GM19455 (cell line): Measurements from ENCODE around the gene TANGO2.

Experiments used
- ATAC-seq: cut with Tn5 transposase; IDR thresholded peaks from one replicate; pipeline ENCODE4 v1.9.1; 2021; ENCODE audit not compliant: unreplicated experiment

TANGO2 gene, protein sequence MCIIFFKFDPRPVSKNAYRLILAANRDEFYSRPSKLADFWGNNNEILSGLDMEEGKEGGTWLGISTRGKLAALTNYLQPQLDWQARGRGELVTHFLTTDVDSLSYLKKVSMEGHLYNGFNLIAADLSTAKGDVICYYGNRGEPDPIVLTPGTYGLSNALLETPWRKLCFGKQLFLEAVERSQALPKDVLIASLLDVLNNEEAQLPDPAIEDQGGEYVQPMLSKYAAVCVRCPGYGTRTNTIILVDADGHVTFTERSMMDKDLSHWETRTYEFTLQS

DNA sequence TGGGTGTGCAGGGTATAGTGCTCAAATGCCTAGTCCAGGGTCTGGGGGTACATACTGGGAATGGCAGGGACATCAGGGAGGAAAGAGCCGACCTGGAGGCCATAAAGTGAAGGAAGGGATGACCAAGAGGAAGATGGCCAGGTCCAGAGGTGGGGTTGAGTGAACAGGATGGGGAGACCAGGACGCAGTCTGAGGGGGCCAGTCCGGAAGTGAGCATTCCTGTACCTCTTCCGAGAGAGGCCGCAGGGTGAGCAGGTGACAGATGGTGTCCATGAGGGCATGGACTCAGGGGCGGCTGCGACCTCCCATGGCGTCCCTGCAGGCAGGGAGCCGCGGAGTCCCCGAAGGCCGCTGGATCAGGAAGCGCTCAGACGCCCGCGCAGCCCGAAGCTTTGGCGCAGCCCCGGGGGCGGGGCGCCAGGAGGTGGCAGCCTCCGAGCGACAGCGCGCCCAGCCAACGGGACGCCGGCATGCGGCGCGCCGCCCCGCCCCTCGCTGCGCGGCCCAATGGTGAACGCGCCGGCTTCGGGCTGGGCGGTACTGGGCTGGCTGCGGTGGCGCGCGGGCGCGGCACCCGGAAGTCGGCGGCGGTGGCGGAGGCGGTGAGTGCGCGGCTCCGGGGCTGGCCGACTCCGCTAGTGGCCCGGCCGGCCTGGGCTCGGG is at the start of gene TANGO2:
TANGO2 (plus strand) TSS at position 578 of the 663 bp plus-strand sequence. CDS start 15,689 bp downstream, outside the sequence.
- ATAC-seq, result peak; percentile 74

DNA sequence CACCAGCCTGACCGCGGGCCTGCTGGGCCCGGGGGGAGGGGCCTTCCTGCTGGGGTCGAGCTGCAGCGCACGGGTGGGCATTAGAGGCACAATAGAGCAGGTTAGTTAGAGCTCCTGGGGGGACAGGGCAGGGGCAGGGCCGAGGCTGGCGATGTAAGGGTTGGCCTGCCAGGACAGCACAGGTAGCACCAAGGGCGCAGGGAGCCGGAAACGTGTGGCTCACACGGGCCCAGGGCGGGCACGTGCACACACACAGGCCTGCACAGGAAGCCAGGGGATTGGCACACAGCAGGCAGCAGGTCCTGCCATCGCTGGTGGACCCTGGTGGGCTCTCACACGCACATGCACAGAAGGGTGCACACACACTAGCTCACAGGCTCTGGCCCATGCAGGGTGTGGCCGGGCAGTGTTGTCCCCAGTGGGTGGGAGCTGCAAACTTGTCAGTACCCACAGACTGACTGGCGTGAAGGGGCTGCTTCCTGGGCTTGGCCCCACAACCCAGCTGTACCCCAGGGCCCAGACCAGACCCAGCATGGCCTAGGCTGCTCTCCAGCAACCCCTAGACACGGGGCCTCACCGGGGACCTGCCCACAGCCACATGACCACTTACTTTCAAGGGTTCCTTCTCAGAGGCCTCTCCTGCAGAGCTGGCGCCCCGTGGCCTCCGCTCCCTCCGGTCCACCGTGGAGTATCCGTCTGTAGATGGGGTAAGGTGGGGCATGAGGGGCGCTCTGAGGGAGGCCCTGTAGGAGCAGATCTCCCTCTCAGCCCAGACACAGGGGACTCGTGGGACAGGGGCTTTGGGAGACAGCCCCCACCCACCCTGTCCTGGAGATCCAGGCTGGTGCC is 49.4 kb upstream of the TANGO2 start:
- no peak for ATAC-seq

DNA sequence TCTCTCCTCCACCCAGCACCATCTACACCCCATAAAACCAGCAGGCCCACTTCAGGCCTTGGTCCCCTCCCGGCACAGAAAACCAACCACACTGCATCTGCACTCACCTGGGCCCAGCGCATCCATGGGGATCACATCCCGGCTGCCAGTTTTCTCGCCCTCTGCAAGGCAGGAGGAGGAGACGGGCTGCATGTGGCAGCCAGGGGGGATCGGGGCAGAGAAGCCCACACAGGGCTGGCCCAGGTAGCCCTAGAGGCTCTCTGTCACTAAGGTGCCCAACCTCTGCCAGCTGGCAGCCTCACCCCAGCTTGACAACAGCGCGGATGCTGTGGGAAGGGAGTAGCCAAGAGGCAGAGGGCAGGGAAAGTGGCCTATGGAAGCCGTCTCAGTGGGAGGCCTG is 48.7 kb upstream of the TANGO2 start:
- ATAC-seq, result no peak

DNA sequence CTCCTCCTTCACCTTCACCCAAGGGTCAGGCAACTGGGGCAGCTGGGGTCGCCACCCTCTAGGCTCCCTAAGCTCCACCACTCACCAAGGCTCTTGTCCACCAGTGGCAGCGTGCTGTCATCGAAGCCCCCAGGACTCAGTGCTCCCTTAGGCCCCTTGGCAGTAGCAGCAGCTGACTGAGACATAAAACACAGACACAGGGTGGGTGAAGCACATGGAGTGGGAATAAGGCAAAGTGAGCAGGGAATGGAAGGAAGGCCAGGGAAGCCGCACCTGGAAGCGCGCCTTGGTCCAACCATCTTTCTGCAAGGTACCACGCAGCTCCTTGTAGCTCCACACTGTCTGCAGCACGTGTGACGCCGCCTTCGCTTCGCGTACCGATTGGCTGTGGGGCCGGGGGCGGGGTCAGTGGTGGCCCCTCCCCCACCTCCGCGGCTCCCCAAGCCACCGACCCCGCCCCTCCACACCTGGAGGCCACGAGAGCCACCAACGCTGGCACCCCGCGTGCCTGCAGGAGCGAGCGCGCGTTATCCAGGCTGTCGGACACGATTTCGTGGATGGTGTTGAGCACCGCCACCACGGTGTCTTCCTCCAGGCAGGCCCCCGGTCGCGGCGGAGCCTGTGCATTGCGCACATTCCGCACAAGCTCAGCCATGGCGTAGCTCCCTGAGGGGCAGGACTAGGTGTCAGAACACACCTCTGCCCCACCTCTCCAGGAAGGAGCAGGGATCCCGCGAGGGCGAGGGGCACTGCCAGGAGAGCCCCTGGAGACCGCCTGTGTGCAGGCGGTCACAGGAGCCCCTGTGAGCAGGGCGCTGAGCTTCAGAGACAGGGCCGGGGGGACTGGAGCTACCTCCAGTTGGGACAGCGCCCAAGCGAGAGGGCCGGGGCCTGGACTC is 48.0 kb upstream of the TANGO2 start:
- no peak for ATAC-seq

DNA sequence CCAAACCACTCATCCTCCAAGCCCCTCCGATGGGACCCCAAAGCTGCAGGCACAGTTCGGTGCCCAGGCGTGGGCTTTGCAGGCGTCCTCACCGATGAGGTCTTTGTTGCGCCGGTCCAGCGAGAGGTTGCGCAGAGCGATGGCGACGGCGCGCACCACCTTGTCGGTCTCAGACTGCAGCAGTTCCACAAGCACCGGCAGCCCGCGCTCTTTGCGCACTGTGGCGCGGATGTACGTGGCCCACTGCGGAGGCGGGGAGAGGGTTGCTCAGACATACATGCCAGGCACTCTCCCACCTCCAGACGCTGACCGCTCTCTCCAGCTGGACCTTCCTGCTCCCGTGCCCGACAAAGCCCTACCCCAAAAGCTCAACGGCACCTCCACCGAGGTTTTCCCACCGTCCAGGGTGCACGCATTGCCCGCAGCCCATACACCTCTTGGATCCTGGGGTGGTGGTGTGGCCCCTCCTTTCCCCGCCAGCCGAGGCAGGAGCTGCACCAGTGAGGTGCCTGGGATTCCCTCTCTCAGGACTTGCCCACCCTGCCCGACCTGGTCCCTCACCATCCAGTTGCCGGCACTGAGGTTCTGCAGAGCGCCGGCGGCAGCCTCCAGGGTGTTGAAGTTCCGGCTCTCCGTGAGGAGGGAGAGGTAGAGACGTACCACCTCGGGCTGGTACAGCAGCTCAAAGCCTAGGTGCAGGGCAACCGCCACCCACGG is 47.2 kb upstream of the TANGO2 start:
- no peak for ATAC-seq

DNA sequence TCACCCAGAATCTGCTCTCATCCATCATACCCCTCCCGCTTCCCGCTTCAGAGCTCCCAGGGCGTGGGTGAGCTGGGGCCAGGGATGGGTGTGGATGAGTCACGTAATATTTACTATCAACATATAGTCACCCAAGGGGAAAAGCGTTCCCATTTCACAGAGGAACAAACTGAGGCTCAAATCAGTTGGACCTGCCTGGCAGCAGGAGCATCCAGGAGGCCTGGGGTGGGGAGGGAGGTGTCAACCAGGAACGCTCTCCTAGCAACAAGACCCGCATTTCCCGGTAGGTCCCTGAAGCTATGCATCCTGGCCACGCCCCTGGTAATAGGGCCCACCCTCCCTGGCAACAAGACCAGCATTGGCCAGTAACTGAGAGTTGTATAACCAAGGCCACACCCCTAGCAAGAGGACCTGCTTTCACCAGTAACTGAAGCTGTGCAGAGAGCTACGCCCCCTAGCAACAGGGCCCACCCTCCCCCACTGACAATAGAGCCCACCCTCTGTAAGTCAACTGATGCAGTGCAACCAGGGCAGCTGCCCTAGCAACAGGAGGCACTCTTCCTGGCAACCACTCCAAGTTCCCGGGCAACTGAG is 46.5 kb upstream of the TANGO2 start:
- no peak for ATAC-seq

DNA sequence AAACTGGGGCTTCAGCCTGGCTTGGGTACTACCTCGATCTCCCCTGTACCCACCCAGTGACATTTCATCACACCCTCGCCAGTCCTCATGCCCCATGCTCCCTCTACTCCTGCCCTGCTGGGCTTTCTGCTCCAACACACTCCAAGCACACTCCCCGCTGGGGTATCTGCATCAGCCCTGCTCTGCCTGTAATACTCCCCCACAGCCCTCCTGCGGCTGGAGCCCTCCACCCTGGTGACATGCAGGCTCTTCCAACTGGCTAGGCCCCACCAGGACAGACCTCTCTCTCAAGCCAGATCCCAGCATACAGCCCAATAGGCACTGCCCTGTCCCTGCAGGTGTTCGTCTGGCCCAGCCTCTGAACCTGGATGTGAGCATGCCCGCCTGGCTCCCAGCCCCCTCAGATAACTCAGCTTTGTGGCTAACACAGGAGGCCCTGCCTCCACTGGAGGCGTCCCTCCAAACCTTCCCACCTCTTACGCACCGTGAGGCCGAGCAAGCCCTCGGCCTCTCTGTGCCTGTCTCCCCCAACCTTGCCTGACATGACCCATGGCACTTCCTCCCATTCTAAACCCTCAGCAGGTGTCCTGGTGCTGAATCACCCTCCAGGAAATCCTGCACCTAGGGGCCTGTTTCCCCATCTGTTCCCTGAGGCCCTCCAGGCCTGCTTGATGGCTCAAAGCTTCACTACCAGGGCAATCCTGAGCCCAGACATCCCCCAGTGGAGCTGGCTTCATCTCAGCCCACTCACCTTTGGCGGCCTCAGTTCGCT is 45.8 kb upstream of the TANGO2 start:
- ATAC-seq, result no peak

DNA sequence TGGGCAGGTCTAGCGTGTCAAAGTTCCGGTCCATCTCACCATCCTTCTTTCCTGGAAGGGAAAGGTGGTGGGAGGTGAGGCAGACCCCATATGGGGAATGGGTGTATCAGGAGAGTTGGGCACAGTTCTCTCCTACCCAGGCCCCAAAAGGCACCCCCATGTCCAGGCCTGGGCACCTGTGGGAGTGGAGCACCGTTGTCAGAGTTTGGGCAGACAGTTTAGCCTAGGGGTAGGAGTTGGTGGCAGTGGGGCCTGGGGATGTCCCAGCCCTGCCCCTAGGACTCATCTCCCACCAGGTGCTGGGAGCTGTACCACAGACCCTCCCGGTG is 45.2 kb upstream of the TANGO2 start:
- no peak for ATAC-seq

DNA sequence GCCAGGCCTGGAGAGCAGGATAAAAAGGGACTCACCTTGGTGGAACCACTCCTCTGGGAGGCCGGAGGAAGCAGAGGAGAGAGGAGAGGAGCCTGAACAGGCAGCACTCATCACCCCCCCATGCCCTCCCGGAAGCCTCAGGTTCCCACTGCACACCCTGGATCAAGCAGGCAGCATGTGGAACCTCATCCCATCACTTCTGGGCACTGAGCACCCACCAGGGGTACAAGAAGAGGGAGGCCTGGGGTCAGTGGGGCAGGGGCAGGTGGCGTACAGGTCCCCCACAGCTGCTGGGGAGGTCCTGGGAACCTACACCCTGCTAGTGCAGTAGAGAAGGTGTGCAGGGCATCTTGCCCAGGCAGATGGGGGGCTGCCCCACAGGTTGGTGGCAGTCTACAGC is 44.2 kb upstream of the TANGO2 start:
- ATAC-seq, result no peak

DNA sequence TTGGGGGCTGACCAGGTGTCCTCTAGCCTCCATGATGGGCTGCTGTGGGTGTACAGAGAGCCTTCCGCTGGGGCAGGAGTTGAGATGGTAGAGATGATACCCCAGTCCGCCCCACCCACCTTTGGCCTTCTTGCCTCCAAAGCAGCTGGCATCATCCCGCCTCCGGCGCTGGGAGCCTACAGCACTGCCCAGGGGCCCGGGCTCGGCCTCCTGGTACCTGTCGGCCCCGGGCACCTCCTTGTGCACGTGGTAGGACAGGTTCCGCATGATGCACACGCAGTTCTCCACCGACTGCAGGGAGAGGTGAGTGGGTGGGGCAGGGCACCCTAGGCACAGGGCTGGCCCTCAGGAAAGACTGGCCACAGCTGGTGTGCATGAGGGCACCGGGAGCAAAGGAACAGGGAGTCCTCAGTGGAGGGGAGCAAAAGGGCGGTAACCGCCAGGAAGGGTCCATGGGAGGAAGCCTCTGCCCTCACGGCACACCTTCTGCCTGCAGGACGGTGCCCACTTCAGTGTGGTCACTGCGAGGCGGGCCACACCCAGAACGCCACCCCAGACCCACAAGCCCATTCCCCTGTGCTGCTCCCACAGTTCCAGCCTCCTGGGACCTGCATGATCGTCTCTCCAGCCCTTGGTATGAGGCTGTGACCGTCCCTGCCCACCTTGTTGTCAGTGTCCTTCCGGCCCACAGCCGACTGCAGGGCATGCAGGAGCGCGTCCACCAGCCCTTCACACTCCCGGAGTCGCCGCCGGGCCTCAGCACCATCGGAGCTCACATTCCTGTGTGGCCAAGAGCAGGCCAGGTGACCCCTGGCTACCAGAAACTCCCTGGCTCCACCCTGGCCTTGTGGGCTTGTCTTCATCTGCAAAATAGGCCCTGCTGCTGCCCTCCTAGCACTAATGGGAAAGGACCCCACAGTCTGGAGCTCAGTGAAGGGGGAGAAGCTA is 43.3 kb upstream of the TANGO2 start:
- ATAC-seq, result no peak

DNA sequence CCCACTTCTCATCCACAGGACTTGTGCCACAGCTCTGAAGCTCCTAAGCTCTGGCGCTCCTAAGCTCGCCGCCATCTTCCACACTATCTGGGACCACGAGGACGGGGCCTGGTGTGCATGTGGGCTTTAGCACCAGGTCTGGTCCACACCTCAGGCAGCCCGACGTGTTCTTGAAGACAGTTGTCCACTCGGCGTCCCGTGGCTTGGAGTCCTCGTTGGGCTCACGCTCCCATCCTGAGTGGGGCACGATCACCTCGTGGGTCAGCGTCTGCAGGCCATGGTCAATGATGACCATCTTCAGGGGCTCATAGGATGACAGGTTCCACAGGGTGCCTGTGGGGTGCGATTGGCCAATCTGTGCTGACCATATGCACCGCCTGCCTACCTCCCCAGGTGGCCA is 42.2 kb upstream of the TANGO2 start:
- no peak for ATAC-seq

DNA sequence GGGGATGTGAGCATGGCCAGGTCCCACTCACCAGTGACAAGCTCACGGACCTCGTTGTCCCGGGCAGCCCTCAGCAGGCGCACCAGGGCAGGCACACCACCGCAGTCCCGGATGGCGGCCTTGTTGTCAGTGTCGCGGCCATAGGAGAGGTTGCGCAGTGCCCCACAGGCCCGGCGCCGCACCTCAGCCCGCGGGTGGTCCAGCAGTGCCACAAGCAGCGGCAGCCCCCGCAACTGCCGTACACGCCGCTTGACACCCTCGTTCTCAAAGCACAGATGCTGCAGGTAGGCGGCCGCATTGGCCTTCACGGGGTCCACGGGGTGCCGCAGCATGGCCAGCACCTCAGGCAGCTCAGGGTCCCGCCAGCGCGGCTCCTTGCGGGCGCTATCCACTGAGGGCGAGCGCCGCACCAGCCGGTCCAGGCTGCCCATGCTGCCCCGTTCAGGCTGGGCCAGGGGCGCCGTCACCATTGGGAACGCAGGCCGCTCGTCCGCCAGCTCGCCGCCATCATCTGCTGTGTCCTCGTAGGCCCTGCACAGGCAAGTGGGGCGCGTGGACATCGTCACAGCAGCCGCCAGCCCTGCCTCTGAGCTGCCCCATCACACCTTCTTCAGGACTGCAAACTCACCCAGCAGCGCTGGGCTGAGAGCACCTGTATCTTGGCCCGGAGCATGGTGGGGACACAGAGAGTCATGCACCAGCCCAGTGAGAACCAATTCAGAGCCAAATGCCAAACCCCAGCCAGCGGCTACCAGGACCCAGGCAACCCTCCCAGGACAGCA is 41.0 kb upstream of the TANGO2 start:
- ATAC-seq, result no peak

DNA sequence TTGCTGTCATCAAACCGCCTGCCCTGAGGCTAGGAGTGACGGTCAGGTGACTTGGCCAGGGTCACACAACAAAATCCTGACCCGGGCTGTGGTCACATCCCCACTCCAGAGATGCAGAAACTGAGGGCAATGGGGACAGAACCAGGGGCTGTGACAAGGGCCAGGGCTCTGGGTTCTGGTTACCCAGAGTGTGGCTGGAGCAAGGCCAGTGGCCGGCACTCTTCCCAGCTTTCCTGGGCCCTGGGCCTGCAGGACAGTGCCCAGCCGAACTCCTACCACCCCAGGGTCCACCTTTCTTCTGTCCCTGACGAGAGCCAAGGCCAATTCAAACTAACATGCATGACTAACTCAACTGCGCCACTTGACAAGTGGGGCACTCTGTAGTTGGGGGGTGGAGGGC is 40.1 kb upstream of the TANGO2 start:
- no peak for ATAC-seq

DNA sequence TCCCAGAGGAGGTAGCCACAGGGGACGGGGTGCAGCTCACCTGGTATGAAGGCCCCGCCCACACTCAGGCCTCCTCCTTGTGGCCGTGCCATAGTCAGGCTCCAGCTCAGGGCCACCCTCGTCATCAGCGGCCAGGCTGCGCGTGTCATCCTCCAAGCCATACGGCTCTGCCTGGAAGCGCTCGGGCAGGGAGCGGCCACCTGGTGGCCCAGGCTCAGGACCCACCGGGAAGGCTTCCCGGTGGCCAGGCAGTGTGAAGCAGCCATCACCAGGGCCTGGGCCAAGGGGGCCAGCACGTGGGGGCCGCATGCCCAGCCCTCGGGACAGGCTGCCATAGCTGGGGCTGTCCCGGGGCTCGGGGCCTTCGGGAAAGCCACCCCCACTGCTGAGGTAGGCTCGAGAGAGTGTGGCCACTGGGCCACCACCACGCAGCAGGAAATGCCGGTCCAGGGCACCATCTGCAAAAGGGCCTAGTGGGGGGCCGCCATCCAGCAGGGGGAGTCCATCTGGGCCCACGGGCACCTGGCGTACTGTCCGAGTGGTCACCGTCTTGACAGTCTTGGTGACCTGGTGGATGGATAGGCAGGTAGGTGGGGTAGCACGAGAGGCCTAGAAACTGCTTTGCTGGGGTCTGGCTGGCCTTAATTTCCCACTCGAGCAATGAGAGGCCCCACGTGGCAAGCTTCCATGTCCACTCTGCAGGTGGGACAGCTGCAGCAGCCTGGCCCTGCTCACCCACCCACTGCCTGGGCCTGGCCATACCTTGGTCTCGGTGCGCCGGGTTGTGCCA is 39.5 kb upstream of the TANGO2 start:
- ATAC-seq, result no peak

DNA sequence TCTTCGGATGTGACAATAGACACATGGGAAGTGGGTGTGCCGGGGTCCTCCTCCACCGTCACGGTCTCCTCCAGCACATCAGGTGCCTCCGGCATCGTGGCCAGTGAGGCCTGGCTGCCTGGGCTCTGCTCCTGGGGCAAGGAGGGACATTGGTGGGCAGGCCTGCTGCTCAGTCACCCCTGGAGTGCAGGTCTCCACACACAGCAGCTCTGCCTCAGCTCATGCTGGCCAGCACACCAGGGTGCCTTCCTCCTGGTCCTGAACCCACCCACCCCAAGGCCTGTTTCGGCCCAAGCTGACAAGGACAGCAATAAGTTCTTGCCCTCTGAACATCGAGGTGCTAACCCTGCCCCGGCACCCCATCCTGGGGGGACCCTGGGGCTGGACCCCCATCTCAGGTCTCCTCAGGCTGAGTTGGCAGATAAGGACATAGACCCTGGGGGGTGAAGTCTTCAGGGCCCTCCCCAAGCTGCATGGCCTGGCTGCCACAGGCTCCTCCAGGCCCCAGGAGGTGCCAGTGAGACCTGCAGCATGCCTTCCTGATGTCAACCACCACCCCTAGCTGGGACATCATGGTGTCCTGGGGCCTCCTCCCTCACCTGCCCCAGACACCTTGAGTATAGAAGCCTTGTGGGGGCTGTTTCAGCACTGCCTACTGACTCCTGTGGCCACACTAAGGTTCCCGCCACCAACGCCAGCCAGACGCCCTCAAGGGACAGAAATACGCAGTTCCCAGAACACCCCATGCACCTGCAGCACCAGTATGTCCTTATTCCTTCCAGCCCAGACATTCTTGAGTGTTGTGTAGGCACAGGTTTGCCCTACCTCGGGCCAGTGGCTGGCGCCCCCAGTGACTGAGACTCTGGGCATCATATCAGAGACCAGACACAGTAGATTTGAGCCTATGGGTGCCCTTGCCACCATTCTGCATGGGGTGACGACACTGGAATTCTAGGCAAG is 38.7 kb upstream of the TANGO2 start:
- ATAC-seq, result no peak
